ENCODE data around the gene ROBO1.
"Not testable (repeated sequence)": the region's sequence is repeated elsewhere in the genome, so short reads cannot be mapped to it uniquely, and the experiment has no call there.

The ROBO1 gene

GRCh38 chr3:78798266-78798832 lies 969.4 kb downstream of the ROBO1 start:
- DNase-seq (ENCODE audit: low read depth), result no peak

GRCh38 chr3:78794431-78794830 lies 973.4 kb downstream of the ROBO1 start:
- no peak for DNase-seq (ENCODE audit: low read depth)

GRCh38 chr3:78792733-78793132 lies 975.1 kb downstream of the ROBO1 start:
- no peak for DNase-seq (ENCODE audit: low read depth)

- no peak for DNase-seq (ENCODE audit: low read depth)
Measured at GRCh38 chr3:78792212-78792611, 975.6 kb downstream of the ROBO1 start.

- no peak for DNase-seq (ENCODE audit: low read depth)
Measured at GRCh38 chr3:78791753-78792152, 976.0 kb downstream of the ROBO1 start.

GRCh38 chr3:78788839-78789238 lies 979.0 kb downstream of the ROBO1 start:
- DNase-seq (ENCODE audit: low read depth), result no peak

- no peak for DNase-seq (ENCODE audit: low read depth)
Measured at GRCh38 chr3:78785004-78785403, 982.8 kb downstream of the ROBO1 start.

- no peak for DNase-seq (ENCODE audit: low read depth)
Measured at GRCh38 chr3:78781351-78781750, 986.4 kb downstream of the ROBO1 start.

GRCh38 chr3:78765671-78766485 lies 1001.9 kb downstream of the ROBO1 start:
- no peak for DNase-seq (ENCODE audit: low read depth)

GRCh38 chr3:78764634-78765033 lies 1003.2 kb downstream of the ROBO1 start:
- DNase-seq (ENCODE audit: low read depth), result no peak

GRCh38 chr3:78762121-78762520 lies 1005.7 kb downstream of the ROBO1 start:
- DNase-seq (ENCODE audit: low read depth), result no peak

- DNase-seq (ENCODE audit: low read depth), result no peak
Measured at GRCh38 chr3:78761126-78761525, 1006.7 kb downstream of the ROBO1 start.

- DNase-seq (ENCODE audit: low read depth), result no peak
Measured at GRCh38 chr3:78757731-78758130, 1010.1 kb downstream of the ROBO1 start.

- peak; percentile 39 for DNase-seq (ENCODE audit: low read depth)
Measured at GRCh38 chr3:78754066-78754743, 1013.6 kb downstream of the ROBO1 start.

- DNase-seq (ENCODE audit: low read depth), result peak; percentile 62
Measured at GRCh38 chr3:78751266-78751665, 1016.5 kb downstream of the ROBO1 start.

GRCh38 chr3:78750291-78750690 lies 1017.5 kb downstream of the ROBO1 start:
- DNase-seq (ENCODE audit: low read depth), result not testable (repeated sequence)

GRCh38 chr3:78749056-78749455 lies 1018.7 kb downstream of the ROBO1 start:
- DNase-seq (ENCODE audit: low read depth), result no peak

GRCh38 chr3:78745847-78746246 lies 1022.0 kb downstream of the ROBO1 start:
- no peak for DNase-seq (ENCODE audit: low read depth)

- no peak for DNase-seq (ENCODE audit: low read depth)
Measured at GRCh38 chr3:78742491-78742890, 1025.3 kb downstream of the ROBO1 start.

GRCh38 chr3:78742041-78742440 lies 1025.8 kb downstream of the ROBO1 start:
- no peak for DNase-seq (ENCODE audit: low read depth)

- peak; percentile 6 for DNase-seq (ENCODE audit: low read depth)
Measured at GRCh38 chr3:78741066-78741645, 1026.6 kb downstream of the ROBO1 start.

GRCh38 chr3:78738833-78739232 lies 1029.0 kb downstream of the ROBO1 start:
- no peak for DNase-seq (ENCODE audit: low read depth)

- DNase-seq (ENCODE audit: low read depth), result peak; percentile 13
Measured at GRCh38 chr3:78737988-78738387, 1029.8 kb downstream of the ROBO1 start.

Data from ELR (cell line).